PC-3 (cell line): Measurements from ENCODE around the gene OPRL1. TPM values are rescaled to one million over a fixed set of nuclear protein-coding genes. Genes with fewer than 3 reads are reported as not detected.

Source experiments
- ATAC-seq: fragments of 200-7000 bp; cut with Tn5 transposase; 2 replicates; pipeline ENCODE4 v1.9.1; 2020; ENCODE audit warnings: mild to moderate bottlenecking, moderate library complexity
- BruUV-seq: library from RNA; stranded (reverse); fragments of 400-500 nt; replicated peaks from 2 replicates; lab custom pipeline; 2021; lab: Mats Ljungman, UMichigan
- CTCF ChIA-PET: fragments of 300-600 bp; sonication (Branson Sonifier 250); formaldehyde crosslinking; loops from one replicate; lab custom pipeline; 2022; ENCODE audit warnings: antibody characterized with exemption; lab: Charles Lee
- POLR2A ChIA-PET: fragments of 300-600 bp; sonication (Branson Sonifier 250); formaldehyde crosslinking; loops from one replicate; lab custom pipeline; 2022; ENCODE audit warnings: antibody characterized with exemption; ENCODE audit not compliant: unreplicated experiment; lab: Charles Lee
- DNase-seq: peaks from one replicate; pipeline ENCODE4 v3.0.0-alpha.2; 2015
- H2AFZ ChIP-seq: fragments of 300-600 bp; sonication (generic); 2 replicates; pipeline ENCODE4 v1.6.0; 2016; ENCODE audit warnings: antibody characterized with exemption, low read length
- H3F3A ChIP-seq: fragments of 300-600 bp; sonication (generic); one replicate; pipeline ENCODE4 v1.6.0; 2017; ENCODE audit warnings: antibody characterized with exemption, low read length, control low read depth, mild to moderate bottlenecking; ENCODE audit not compliant: unreplicated experiment
- H3K27ac ChIP-seq: fragments of 300-600 bp; sonication (generic); 2 replicates; pipeline ENCODE4 v1.5.1; 2016; ENCODE audit warnings: mild to moderate bottlenecking, low read length
- H3K27me3 ChIP-seq: fragments of 300-600 bp; sonication (generic); 2 replicates; pipeline ENCODE4 v1.6.1; 2016; ENCODE audit warnings: low read length, mixed read lengths
- H3K36me3 ChIP-seq: fragments of 300-600 bp; sonication (generic); 2 replicates; pipeline ENCODE4 v1.6.1; 2016; ENCODE audit warnings: low read depth, mixed run types, low read length, mixed read lengths
- H3K4me1 ChIP-seq: fragments of 300-600 bp; sonication (generic); 2 replicates; pipeline ENCODE4 v1.5.1; 2016; ENCODE audit warnings: low read length; ENCODE audit not compliant: insufficient read depth
- H3K4me2 ChIP-seq: fragments of 300-600 bp; sonication (generic); 2 replicates; pipeline ENCODE4 v1.6.0; 2016; ENCODE audit warnings: low read length
- H3K4me3 ChIP-seq: fragments of 300-600 bp; sonication (generic); 2 replicates; pipeline ENCODE4 v1.5.1; 2016; ENCODE audit warnings: mild to moderate bottlenecking, low read length, mixed read lengths
- H3K79me2 ChIP-seq: fragments of 300-600 bp; sonication (generic); 2 replicates; pipeline ENCODE4 v1.6.1; 2017; ENCODE audit warnings: low read length, mixed read lengths
- H3K9ac ChIP-seq: fragments of 300-600 bp; sonication (generic); 2 replicates; pipeline ENCODE4 v1.6.0; 2016; ENCODE audit warnings: mild to moderate bottlenecking, low read length
- H3K9me2 ChIP-seq: fragments of 300-600 bp; sonication (generic); replicated peaks from 2 replicates; pipeline ENCODE4 v1.6.1; 2016; ENCODE audit warnings: mixed run types, low read length, mixed read lengths
- H3K9me3 ChIP-seq: fragments of 300-600 bp; sonication (generic); 2 replicates; pipeline ENCODE4 v1.6.1; 2016; ENCODE audit warnings: low read length, mixed read lengths
- H4K20me1 ChIP-seq: fragments of 300-600 bp; sonication (generic); 2 replicates; pipeline ENCODE4 v1.6.1; 2016; ENCODE audit warnings: low read length, mixed read lengths
- EZH2 ChIP-seq: fragments of 300-600 bp; sonication (generic); IDR thresholded peaks from one replicate; pipeline ENCODE4 v1.6.1; 2017; ENCODE audit warnings: antibody characterized with exemption, mild to moderate bottlenecking, low read length; ENCODE audit not compliant: unreplicated experiment
- EZH2phosphoT487 ChIP-seq: fragments of 300-600 bp; sonication (generic); IDR thresholded peaks from 2 replicates; pipeline ENCODE4 v1.6.1; 2018; ENCODE audit warnings: mild to moderate bottlenecking, antibody characterized with exemption, low read length, borderline replicate concordance
- intact Hi-C: fragments of 100-400 bp; cut with micrococcal nuclease; formaldehyde crosslinking; loops from 2 replicates; pipeline ENCODE4 v1.9.0; 2023
- total RNA-seq: library from RNA; depleted of rRNA; stranded (reverse); fragments of >200 nt; gene quantifications from 2 replicates; pipeline ENCODE4 v1.2.3, GENCODE V29; 2014
- TF ChIP-seq, protein P1 (sequence below): fragments of 300-600 bp; sonication (generic); conservative IDR thresholded peaks from 2 replicates; pipeline ENCODE4 v1.5.1; 2017; ENCODE audit warnings: antibody characterized with exemption, low read depth, mild to moderate bottlenecking, low read length

OPRL1 gene
- total RNA-seq, 1 experiment from 2014 or later = 5.6 TPM

DNA sequence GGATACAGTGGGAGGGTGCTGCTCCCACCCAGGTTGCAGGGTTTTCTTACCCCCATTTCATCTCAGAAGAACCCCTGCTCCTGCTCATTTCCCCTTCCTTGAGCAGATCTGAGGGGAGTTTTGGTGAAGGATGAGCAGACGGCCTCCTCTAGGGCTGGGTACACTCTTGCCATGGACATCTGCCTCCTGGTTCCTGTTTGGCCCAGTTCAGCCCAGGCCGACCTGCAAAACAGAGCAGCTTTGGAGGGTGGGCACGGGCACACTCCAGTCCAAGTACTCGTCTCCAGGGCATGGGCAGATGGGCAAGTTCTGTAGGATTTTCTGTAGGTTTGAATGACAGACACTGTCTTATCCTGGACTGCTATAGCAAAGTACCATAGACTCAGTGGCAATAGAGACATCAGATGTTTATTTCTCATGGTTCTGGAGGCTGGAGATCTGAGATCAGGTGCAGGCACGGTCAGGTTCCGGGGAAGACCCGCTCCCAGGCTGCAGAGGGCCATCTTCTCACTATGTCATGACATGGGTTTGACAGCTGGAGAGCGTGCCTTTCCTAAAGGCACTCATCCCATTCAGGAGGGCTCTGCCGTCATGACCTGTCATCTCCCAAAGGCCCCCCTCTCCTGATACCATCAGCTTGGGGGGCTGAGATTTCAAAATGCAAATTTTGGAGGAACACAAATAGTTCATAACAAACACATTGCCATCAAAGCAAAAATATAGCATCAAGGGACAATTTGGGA lies 21.2 kb downstream of the OPRL1 start:
- Histone ChIP-seq H3K27ac (no peak overlapping the region), H3K9me3 (no peaks in the 10 kb centered on the region), H3K9ac (no peak overlapping the region), H3K27me3 (0 out of 2 replicates have a peak, but pooled peaks cover 7% of the 10 kb centered on the region), H3F3A (no peaks in the 10 kb centered on the region), H3K9me2 (no peaks in the 10 kb centered on the region), H3K4me1 (no peaks in the 10 kb centered on the region), H3K4me3 (no peak overlapping the region), H2AFZ (no peak overlapping the region), H4K20me1 (no peaks in the 10 kb centered on the region), H3K4me2 (no peak overlapping the region), H3K79me2 (no peaks in the 10 kb centered on the region), H3K36me3 (no peaks in the 10 kb centered on the region)
- ChIA-PET CTCF (no interaction called here), POLR2A (no interaction called here)
- intact Hi-C loops = no loop called here
- BruUV-seq = no TSS peak
- ATAC-seq (no peak), DNase-seq (no peak)
- TF ChIP-seq, protein P1, sequence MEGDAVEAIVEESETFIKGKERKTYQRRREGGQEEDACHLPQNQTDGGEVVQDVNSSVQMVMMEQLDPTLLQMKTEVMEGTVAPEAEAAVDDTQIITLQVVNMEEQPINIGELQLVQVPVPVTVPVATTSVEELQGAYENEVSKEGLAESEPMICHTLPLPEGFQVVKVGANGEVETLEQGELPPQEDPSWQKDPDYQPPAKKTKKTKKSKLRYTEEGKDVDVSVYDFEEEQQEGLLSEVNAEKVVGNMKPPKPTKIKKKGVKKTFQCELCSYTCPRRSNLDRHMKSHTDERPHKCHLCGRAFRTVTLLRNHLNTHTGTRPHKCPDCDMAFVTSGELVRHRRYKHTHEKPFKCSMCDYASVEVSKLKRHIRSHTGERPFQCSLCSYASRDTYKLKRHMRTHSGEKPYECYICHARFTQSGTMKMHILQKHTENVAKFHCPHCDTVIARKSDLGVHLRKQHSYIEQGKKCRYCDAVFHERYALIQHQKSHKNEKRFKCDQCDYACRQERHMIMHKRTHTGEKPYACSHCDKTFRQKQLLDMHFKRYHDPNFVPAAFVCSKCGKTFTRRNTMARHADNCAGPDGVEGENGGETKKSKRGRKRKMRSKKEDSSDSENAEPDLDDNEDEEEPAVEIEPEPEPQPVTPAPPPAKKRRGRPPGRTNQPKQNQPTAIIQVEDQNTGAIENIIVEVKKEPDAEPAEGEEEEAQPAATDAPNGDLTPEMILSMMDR = no peak
- no peak for TF ChIP-seq EZH2phosphoT487
- TF ChIP-seq EZH2 = no peak

DNA sequence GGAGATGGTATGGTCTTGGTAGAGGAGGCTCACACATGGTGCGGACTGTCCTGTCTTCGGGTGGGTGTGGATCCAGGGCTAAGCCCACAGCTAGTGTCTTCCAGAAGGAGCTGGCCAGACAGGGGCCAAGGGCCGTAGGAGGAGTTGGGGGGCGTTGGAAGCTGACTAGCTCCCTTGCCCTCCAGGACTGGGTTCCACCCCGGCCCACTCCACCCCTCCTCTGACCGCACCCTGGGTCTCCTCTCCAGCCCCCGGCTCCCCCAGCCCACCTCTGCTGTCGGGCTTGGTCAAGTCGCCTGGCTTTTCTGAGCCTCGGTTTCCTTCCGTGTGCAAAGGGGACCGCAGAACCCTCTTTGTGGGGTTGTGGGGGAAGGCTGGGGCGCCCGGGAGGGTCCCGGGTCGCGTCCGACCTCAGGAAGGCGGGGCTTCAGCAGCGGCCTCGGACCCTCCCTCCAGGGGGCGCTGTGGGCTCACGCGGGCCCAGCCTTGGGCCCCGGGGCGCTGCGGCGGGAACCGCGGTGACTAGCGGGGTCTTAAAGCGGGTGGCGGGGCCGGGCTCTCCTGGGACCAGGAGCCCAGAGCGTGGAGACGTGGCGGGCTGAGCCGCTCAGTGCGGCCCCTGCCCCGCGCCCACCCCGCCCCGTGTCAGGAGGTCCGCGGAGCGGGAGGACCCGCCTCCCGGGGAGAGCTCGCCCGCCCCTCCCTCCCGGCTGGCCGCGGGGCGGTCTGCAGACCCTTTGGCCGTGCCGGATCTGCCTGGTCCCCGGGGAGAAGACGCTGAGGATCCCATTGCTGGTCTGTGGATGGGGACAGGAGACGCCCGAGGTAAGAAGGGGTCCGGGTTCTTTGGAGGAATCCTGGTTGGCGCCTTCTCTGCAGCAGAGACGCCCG lies 22.1 kb downstream of the OPRL1 start:
- Histone ChIP-seq H3K36me3 (no peaks in the 10 kb centered on the region), H3K27ac (no peak overlapping the region), H3K9ac (no peak overlapping the region), H3K27me3 (0 out of 2 replicates have a peak, but pooled peaks cover 7% of the 10 kb centered on the region), H2AFZ (peak overlapping the region; percentile 73), H3K4me3 (peak overlapping the region; percentile 64), H3F3A (no peaks in the 10 kb centered on the region), H3K9me2 (no peaks in the 10 kb centered on the region), H3K4me1 (no peaks in the 10 kb centered on the region), H4K20me1 (no peaks in the 10 kb centered on the region), H3K9me3 (no peaks in the 10 kb centered on the region), H3K79me2 (no peaks in the 10 kb centered on the region), H3K4me2 (peak overlapping the region; percentile 76)
- CTCF ChIA-PET = interaction anchor here (0.5 to 0.8 kb wide), 3 partner anchors 18 to 883 kb away, joined by 3 to 15 read pairs (median 3); partner anchors contain the start of gene LKAAEAR1
- TF ChIP-seq, protein P1 = peak; percentile 81
- no peak for TF ChIP-seq EZH2phosphoT487
- TF ChIP-seq EZH2 = no peak
- no TSS peak for BruUV-seq
- ATAC-seq (peak; percentile 85), DNase-seq (peak; percentile 59)
- intact Hi-C loops = loop anchor here (1.0 kb wide), 1 partner anchor 18 kb away; no protein-coding TSS in a partner anchor
- POLR2A ChIA-PET = interaction anchor here (0.5 to 0.6 kb wide), 3 partner anchors 40 to 565 kb away, joined by 4 to 19 read pairs (median 5); no protein-coding TSS in a partner anchor
